ENCODE results near the gene PSME4. TPM values are rescaled to one million over a fixed set of nuclear protein-coding genes. Genes with fewer than 3 reads are reported as not detected.

The PSME4 gene, protein sequence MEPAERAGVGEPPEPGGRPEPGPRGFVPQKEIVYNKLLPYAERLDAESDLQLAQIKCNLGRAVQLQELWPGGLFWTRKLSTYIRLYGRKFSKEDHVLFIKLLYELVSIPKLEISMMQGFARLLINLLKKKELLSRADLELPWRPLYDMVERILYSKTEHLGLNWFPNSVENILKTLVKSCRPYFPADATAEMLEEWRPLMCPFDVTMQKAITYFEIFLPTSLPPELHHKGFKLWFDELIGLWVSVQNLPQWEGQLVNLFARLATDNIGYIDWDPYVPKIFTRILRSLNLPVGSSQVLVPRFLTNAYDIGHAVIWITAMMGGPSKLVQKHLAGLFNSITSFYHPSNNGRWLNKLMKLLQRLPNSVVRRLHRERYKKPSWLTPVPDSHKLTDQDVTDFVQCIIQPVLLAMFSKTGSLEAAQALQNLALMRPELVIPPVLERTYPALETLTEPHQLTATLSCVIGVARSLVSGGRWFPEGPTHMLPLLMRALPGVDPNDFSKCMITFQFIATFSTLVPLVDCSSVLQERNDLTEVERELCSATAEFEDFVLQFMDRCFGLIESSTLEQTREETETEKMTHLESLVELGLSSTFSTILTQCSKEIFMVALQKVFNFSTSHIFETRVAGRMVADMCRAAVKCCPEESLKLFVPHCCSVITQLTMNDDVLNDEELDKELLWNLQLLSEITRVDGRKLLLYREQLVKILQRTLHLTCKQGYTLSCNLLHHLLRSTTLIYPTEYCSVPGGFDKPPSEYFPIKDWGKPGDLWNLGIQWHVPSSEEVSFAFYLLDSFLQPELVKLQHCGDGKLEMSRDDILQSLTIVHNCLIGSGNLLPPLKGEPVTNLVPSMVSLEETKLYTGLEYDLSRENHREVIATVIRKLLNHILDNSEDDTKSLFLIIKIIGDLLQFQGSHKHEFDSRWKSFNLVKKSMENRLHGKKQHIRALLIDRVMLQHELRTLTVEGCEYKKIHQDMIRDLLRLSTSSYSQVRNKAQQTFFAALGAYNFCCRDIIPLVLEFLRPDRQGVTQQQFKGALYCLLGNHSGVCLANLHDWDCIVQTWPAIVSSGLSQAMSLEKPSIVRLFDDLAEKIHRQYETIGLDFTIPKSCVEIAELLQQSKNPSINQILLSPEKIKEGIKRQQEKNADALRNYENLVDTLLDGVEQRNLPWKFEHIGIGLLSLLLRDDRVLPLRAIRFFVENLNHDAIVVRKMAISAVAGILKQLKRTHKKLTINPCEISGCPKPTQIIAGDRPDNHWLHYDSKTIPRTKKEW (N-terminal part only)
- total RNA-seq: 10 to 100 TPM; 28.5 to 44.8 (median 32.4) TPM

DNA sequence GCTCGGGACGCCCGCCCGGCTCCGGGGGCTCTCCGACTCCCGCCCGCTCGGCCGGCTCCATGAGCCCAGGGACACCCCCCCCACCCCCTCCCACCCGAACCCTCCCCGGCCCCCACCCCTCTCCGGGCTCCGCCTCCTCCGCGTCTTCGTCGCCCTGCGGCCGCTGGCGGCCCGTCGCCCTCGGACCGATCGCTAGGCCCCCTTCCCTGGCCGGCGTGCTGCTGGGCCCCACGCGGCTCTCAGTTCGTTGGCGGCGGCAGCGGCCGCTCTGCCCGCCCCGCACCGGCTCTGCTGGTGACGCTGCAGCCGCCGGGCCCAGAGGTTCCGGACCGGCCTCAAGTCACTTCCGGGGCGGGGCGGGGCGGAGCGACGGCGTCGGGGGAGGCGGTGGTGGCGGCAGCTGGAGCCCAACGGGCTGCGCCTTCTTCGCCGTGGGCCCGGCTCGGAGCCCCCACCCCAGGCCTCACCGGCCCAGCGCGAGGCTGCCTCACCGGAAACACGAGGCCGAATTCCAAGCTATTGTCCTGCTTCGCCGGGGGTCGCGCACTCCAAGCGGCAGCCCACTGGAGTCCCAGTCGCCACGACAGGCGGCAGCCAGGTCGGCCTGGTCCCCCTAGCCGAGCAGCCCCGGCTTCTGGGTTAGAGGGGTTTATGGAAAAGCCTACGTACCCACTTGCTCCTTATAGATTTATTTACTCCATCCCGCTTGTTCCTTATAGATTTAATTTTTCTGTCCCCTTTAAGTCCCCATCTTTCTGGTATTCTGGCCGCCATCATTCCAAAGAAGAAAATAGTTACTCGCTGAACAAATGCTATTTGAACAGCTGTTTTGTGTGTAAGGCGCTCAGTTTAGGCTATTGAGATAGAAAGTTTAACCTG, at the start of gene PSME4:
Gene PSME4 (minus strand): TSS at position 270 of the 879 bp plus-strand sequence. CDS start 209 bp downstream, at position 61.
- H3K4me1 ChIP-seq: peaks cover 5 to 51% (median 19%) of the 10 kb centered on the region in 4 donors
- peak within 1 kb of the TSS; percentile 81 to 99 (median 91) for H3K4me3 ChIP-seq
- intact Hi-C loops (cut with DNase I; ENCODE audit: low total_unique reads): no loop called here
- H3K27me3 ChIP-seq: no peaks in the 10 kb centered on the region
- peak; percentile 96 for DNase-seq
- peaks cover 0 to 13% (median 0%) of the 10 kb centered on the region in 4 donors for H3K36me3 ChIP-seq
- in situ Hi-C loops (cut with MboI; ENCODE audit: low pct_ligation_motif_present in 1 of 4, low pct_unique_long_range_greater_than_20kb in 1 of 4, low sequenced_read_pairs in 3 of 4): no loop called here
- H3K27ac ChIP-seq: peak within 1 kb of the TSS; percentile 97 to 100 (median 98)
- 0 to 1% methylated on average over 5 to 24 of the region's 81 CpGs for WGBS, 2 donors (ENCODE audit: low coverage in 1 of 2)
- TF ChIP-seq EP300 (IDR thresholded peaks at IDR 0.05; ENCODE audit: low read depth): no peak
- TF ChIP-seq POLR2A (IDR thresholded peaks at IDR 0.05): peak; percentile 93
- TF ChIP-seq POLR2AphosphoS5 (IDR thresholded peaks at IDR 0.05): peak; percentile 95 to 98 (median 98)
- TF ChIP-seq, protein P1, sequence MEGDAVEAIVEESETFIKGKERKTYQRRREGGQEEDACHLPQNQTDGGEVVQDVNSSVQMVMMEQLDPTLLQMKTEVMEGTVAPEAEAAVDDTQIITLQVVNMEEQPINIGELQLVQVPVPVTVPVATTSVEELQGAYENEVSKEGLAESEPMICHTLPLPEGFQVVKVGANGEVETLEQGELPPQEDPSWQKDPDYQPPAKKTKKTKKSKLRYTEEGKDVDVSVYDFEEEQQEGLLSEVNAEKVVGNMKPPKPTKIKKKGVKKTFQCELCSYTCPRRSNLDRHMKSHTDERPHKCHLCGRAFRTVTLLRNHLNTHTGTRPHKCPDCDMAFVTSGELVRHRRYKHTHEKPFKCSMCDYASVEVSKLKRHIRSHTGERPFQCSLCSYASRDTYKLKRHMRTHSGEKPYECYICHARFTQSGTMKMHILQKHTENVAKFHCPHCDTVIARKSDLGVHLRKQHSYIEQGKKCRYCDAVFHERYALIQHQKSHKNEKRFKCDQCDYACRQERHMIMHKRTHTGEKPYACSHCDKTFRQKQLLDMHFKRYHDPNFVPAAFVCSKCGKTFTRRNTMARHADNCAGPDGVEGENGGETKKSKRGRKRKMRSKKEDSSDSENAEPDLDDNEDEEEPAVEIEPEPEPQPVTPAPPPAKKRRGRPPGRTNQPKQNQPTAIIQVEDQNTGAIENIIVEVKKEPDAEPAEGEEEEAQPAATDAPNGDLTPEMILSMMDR (IDR thresholded peaks at IDR 0.05): no peak
- H3K9me3 ChIP-seq: no peaks in the 10 kb centered on the region

DNA sequence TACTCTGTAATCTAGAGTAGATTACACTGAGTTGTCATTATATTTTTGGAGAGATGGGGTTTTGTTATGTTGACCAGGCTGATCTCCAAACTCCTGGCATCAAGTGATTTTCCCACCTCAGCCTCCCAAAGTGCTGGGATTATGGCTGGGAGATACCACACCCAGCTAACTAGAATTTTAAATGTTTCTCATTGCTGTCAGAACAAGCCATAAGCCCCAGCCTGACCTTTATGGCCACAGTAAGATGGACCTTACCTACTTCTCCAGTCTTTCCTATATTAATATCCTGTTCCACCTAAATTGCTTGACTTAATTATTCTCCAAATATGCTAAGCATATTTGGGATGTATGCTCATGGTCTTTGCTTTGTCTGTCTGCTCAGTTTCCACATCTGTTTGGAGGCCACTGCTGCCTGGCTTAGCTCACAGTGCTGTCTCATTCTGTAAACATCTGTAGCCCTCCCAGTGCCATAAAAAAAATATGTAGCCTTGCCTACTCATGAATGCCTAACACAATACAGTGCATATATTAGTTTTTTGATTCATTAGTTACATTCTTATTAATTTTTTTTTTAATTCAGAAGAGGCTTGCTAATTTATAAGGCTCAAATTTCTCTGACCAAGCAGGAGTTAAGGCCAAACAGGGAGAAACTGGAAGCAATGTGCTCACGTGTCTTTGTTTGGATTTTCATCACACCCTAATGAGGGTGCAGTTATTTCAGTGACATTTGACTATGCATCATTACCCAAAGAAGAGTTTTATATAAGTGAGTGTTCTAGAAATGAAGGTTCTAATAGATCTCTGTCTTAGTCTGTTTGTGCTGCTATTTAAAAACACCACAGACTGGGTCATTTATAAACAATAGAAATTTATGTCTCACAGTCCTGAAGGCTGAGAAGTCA, 45.3 kb upstream of the PSME4 start:
- H3K4me3 ChIP-seq: no peak overlapping the region
- in situ Hi-C loops (cut with MboI; ENCODE audit: low pct_ligation_motif_present in 1 of 4, low pct_unique_long_range_greater_than_20kb in 1 of 4, low sequenced_read_pairs in 3 of 4) (no loop called here), intact Hi-C loops (cut with DNase I; ENCODE audit: low total_unique reads) (no loop called here)
- peak overlapping the region; percentile 4 to 70 (median 62) for H3K27ac ChIP-seq
- no peak for DNase-seq
- peaks cover 4 to 10% of the 10 kb centered on the region in 2 donors for H3K9me3 ChIP-seq
- peak; percentile 51 to 80 (median 63) for TF ChIP-seq POLR2AphosphoS5 (IDR thresholded peaks at IDR 0.05)
- TF ChIP-seq POLR2A (IDR thresholded peaks at IDR 0.05): no peak
- H3K27me3 ChIP-seq: no peaks in the 10 kb centered on the region
- peaks cover 0 to 10% (median 9%) of the 10 kb centered on the region in 4 donors for H3K4me1 ChIP-seq
- 41 to 50% methylated on average over 1 of the region's 1 CpG for WGBS, 2 donors (ENCODE audit: low coverage in 1 of 2)
- no peaks in the 10 kb centered on the region for H3K36me3 ChIP-seq

DNA sequence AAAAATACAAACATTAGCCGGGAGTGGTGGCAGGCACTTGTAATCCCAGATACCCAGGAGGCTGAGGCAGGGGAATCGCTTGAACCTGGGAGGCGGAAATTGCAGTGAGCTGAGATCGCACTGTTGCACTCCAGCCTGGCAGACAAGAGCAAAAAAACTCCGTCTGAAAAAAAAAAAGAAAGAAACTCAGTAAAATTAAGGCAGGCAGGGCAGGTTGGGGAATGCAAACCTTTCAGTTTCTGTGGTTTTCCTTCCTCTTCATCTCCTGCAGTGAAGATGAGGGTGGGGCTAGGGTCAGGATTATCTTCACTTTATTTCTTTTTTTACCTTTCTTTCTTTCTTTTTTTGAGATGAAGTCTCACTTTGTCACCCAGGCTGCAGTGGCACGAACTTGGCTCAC, 43.2 kb upstream of the PSME4 start:
- in situ Hi-C loops (cut with MboI; ENCODE audit: low pct_ligation_motif_present in 1 of 4, low pct_unique_long_range_greater_than_20kb in 1 of 4, low sequenced_read_pairs in 3 of 4) (no loop called here), intact Hi-C loops (cut with DNase I; ENCODE audit: low total_unique reads) (no loop called here)
- Histone ChIP-seq H3K27ac (peak overlapping the region in 1 of 4 donors; percentile 23), H3K9me3 (no peaks in the 10 kb centered on the region), H3K36me3 (no peaks in the 10 kb centered on the region), H3K4me1 (peaks cover 0 to 10% (median 9%) of the 10 kb centered on the region in 4 donors), H3K4me3 (no peak overlapping the region), H3K27me3 (no peaks in the 10 kb centered on the region)
- TF ChIP-seq POLR2A (IDR thresholded peaks at IDR 0.05) (no peak), EP300 (IDR thresholded peaks at IDR 0.05; ENCODE audit: low read depth) (no peak), POLR2AphosphoS5 (IDR thresholded peaks at IDR 0.05) (no peak)
- TF ChIP-seq, protein P1 (IDR thresholded peaks at IDR 0.05): no peak
- no peak for DNase-seq
- WGBS, 2 donors (ENCODE audit: low coverage in 1 of 2): 62 to 67% methylated on average over 6 of the region's 6 CpGs
